H7 (cell line): ENCODE measurements around the gene ABCC3. TPM values are rescaled to one million over a fixed set of nuclear protein-coding genes. Genes with fewer than 3 reads are reported as not detected.

ENCODE experiments used
- DNase-seq: peaks from one replicate; pipeline ENCODE4 v3.0.0; 2012
- H3K27me3 ChIP-seq: 2 replicates; pipeline ENCODE4 v1.6.0; 2011; ENCODE audit warnings: mild to moderate bottlenecking, low read length; ENCODE audit not compliant: control insufficient read depth, insufficient read depth
- H3K36me3 ChIP-seq: replicated peaks from 2 replicates; pipeline ENCODE4 v1.5.1; 2011; ENCODE audit warnings: low read length; ENCODE audit not compliant: control insufficient read depth, insufficient read depth
- H3K4me3 ChIP-seq: 2 replicates; pipeline ENCODE4 v1.5.1; 2011; ENCODE audit warnings: low read depth, mild to moderate bottlenecking, control low read depth, low read length, moderate library complexity; ENCODE audit not compliant: insufficient read depth
- total RNA-seq: library from RNA; depleted of rRNA; stranded (reverse); fragments of >200 nt; shearing (Covaris generic); gene quantifications from 2 replicates; pipeline ENCODE4 v1.2.3, GENCODE V29; 2014

ABCC3 gene
- total RNA-seq, 1 experiment from 2014 or later: 0.48 TPM

DNA sequence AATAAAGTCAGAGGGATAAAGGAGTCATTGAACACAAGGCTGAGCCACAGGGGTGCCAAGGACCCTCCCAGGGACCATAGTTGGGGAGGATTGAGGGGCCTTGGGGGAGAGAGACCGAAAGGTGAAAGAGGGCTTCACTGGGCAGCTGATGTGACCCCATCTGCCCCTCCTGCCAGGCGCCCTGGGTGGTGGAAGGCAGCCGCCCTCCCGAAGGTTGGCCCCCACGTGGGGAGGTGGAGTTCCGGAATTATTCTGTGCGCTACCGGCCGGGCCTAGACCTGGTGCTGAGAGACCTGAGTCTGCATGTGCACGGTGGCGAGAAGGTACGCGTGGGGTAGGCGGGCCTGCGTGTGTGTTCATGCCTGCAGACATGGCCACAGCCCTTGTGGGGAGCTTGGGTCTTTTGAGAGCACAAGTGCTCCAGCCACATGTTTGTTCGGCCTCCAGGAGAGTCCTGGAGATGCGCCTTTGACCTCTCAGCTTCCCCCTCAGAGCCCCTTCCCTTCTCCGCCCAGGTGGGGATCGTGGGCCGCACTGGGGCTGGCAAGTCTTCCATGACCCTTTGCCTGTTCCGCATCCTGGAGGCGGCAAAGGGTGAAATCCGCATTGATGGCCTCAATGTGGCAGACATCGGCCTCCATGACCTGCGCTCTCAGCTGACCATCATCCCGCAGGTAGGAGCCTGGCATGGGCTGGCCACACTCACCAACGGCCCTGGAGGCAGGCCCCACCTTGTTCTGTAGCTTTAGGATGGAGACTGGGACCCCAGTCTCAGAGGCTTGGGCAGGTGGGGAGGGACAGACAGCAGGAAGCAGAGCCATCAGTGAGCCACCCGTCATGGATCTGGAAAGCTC lies 49.0 kb downstream of the ABCC3 start:
- no peaks in the 10 kb centered on the region for H3K36me3 ChIP-seq
- H3K27me3 ChIP-seq: no peaks in the 10 kb centered on the region
- H3K4me3 ChIP-seq: no peak overlapping the region
- DNase-seq: peak; percentile 45

DNA sequence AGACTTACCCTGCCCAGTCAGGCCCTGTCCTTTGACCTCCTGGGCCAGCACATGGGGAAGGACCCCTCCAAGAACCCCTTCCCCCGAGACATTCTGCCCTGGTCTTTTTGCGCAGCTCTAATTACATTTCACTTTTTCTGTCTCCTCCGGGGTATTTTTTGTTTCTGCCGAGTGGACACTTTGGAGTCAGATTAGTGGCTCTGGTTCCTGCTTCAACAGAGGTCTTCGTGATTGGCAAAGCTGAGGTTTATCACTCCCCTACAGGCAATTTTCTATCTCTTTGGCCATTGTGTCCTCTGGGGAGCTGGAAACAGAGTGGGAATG lies 49.6 kb downstream of the ABCC3 start:
- Histone ChIP-seq H3K4me3 (no peak overlapping the region), H3K36me3 (no peaks in the 10 kb centered on the region), H3K27me3 (no peaks in the 10 kb centered on the region)
- DNase-seq: peak; percentile 37

DNA sequence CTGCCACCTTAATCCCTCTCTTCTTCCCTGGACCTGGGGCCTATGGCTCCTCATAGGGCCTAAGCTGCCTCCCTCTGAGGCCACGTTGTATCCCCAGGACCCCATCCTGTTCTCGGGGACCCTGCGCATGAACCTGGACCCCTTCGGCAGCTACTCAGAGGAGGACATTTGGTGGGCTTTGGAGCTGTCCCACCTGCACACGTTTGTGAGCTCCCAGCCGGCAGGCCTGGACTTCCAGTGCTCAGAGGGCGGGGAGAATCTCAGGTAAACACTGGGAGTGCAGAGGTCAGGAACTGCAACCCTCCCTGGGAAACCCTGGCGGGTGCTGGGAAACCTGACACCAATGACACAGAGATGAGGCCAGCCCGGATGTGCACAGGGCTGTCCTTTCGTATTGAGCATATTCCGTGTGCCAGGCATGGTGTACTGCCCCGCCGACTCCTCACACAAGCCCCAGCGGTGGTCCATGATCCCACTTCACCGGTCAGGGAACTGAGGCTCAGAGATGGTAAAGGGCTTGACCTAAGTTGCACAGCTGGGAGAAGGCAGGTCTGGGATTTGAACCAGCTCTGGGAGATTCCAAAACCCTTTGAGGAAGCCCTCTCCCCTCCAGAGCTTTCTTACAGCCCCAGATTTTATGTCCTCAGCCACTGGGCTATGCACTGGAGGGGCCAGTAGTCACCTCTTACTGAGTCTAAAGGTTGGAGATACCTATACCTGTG lies 50.1 kb downstream of the ABCC3 start:
- peak; percentile 73 for DNase-seq
- no peak overlapping the region for H3K4me3 ChIP-seq
- H3K27me3 ChIP-seq: no peaks in the 10 kb centered on the region
- H3K36me3 ChIP-seq: no peaks in the 10 kb centered on the region

DNA sequence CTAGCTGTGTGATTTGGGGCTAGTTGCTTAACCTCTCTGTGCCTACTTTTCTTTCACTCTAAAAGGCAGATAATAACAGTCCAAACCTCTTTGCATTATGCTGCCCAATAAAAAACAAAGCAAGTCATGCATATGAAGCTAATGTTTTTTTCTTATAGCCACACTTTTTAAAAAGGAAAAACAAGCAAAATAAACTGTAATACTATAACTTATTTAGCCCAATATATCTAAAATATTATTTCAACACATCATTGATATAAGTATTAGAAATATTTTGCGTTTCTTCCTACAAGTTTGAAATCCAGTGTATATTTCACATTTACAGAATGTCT lies 50.6 kb downstream of the ABCC3 start:
- DNase-seq: no peak
- no peaks in the 10 kb centered on the region for H3K36me3 ChIP-seq
- H3K4me3 ChIP-seq: no peak overlapping the region
- no peaks in the 10 kb centered on the region for H3K27me3 ChIP-seq

DNA sequence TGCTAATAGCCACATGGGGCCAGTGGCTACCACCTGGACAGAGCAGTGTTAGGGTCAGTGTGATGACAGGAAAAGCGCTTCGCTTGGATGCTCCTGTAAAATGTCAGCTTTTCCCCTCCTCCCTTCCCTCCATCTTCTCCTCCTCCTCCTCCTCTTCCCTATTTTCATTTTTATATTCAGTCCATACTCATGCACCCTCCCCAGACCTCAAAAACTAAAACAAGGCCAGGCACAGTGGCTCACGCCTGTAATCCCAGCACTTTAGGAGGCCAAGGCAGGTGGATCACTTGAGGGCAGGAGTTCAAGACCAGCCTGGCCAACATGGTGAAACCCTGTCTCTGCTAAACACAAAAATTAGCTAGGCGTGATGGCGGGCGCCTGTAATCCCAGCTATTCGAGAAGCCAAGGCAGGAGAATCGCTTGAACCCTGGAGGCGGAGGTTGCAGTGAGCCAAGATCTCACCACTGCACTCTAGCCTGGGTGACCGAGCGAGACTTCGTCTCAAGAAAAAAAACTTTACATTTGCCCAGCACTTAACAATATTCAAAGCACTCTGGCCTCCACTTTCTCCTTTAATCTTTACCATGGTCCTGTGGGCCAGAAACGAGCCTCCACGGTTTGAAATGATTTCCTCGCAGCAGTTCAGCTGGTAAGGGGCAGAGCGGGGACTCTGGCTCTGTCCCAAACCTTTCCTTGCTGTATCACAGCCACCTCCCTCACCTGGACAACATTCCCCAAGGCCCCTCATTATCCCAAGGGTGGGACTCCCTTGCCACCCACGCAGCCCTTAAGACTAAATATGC lies 51.2 kb downstream of the ABCC3 start:
- Histone ChIP-seq H3K27me3 (no peaks in the 10 kb centered on the region), H3K36me3 (no peaks in the 10 kb centered on the region), H3K4me3 (no peak overlapping the region)
- DNase-seq: no peak

DNA sequence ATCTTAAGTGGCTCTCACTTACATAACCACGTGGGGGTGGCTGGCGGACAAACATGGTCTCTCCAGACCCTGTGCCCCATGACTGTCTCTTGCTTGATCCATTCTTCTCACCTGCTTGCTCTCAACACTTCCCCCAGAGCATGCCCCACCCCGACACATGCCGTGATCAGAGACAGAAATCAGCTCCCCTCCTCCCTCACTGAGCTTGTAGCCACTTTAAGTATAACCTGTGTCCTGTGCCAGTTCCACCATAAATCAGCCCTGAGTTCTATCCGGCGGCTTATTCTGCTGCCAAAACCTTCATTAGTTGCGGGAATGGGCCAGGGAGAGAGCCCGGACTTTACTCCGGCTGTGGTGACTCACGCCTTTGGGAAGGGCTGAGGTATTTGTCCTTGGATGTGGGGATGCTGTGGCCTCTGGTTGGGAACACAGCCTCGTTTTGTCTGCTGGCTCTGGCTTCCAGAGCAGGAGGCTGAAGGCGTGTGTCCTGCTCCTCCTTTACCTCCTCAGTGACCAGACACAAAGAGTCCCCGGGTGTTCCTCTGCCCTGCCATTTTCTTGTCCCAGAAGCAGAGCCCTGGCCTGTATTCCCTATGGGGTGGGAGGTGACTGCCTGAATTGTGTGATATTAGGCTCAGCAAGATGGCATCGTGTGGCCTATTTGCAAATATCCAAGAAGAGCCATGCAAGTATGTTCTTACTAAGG lies 52.0 kb downstream of the ABCC3 start:
- Histone ChIP-seq H3K27me3 (no peaks in the 10 kb centered on the region), H3K36me3 (no peaks in the 10 kb centered on the region), H3K4me3 (no peak overlapping the region)
- peak; percentile 35 for DNase-seq

DNA sequence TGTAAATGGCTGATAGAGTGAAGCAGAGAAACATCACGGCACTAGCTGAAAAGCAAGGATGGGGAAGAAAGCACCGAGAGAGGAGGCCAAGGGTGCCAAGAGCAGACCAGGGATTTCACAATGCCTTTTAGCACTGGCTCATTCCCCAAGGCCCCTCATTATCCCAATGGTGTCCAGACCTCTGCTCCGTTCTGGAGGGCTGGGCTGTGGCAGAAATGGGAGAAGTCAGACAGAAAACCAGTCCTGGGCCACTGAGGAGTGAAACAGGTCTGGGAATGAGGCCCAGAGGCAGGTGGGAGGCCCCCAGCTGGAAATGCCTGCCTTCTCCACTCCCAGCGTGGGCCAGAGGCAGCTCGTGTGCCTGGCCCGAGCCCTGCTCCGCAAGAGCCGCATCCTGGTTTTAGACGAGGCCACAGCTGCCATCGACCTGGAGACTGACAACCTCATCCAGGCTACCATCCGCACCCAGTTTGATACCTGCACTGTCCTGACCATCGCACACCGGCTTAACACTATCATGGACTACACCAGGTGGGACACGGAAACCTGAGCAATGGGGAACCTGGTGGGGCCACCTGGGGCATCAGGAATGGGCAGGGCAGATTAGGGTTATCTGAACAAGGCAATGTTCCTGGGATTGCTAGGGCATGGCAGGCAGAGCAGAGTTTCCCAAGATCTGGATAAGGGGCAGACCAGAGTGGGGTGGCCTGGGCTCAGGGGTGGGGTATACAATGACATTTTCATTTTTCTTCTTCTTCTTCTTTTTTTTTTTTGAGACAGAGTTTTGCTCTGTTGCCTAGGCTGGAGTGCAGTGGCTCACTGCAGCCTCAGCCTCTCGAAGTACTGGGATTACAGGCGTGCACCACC lies 52.8 kb downstream of the ABCC3 start:
- peak; percentile 73 for DNase-seq
- H3K36me3 ChIP-seq: no peaks in the 10 kb centered on the region; the same call in none of the 2 replicates
- no peaks in the 10 kb centered on the region for H3K27me3 ChIP-seq
- no peak overlapping the region for H3K4me3 ChIP-seq

DNA sequence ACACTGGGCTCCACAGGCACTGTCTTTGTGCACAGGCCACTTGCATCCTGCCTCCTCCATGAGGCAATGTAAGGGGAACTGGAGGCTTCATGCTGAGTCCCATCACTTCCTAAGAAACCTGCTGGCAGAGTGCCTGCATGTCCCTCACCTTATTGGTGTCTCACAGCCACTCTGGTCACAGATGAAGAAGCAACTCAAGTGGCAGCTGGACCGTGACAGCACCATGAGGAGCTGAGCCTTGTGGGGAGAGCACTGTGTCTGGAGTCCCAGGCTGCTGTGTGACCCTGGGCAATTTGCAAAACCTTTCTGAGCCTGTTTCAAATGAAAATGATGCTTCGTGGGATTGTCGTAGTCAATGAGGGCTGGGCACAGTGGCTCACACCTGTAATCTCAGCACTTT lies 53.6 kb downstream of the ABCC3 start:
- Histone ChIP-seq H3K27me3 (no peaks in the 10 kb centered on the region), H3K4me3 (no peak overlapping the region), H3K36me3 (peaks cover under 1% of the 10 kb centered on the region)
- DNase-seq: no peak

DNA sequence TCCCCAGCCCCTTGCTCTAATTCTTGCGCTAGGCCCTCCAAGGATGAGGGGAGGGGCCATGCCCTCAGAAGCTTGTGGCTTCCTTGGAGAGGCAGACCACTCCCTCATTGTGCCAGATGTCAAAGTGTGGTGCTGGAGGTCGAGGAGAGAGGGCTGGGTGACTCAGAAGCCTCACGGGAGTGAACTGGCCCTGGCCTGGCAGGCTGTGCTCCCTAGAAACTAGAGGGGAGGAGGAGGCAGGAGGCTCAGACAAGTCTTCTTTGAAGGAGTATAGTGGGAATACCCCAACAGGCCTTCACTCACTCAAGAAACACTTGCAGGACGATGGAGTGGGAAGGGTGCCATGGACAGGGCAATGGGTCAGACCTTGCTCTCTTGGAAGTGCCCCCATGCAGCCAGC lies 54.6 kb downstream of the ABCC3 start:
- Histone ChIP-seq H3K36me3 (peaks cover 5% of the 10 kb centered on the region), H3K27me3 (no peaks in the 10 kb centered on the region), H3K4me3 (no peak overlapping the region)
- peak; percentile 53 for DNase-seq

DNA sequence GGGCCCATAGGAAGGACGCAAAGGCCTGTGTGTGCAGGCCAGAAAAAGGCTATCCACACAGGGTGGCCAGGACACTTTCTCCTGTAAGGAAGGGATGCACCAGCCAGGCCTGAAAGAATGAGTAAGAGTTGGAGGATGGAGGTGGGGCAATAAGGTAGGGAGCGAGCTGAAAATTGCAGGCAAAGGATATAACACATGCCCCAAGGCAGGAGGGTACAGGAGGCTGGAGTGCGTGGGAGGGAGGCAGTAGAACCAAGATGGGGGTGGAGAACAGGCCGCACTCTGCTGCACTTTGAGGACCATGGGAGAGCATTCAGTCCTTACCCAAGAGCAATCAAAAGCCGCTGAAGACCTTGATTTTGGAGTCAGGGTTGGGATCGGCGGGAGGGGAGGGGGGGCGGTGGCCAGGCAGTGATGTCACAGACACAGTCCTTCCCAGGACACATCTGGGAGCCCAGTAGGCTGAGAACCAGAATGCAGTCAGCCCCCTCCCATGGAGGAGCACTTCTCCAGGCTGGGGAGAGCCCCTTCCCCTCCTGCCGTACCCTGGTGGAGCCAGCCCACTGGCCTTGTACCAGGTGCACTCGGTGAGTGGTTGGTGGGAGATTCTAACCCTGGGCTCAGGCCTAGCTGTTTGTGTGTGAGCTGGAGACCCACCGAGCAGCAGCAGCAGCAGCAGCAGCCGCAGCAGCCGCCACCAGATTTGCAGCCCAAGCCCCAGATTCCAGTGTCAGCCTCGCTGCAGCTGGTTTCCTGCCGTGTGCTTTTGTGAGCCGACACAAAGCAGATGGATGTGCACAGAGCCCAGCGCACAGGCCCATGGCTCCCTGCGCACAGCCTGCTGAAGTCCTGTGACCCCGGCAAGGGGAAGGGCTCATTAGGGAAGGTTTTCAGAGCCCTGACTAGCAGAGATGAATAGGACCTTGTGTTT lies 55.5 kb downstream of the ABCC3 start:
- H3K4me3 ChIP-seq: no peak overlapping the region
- peak; percentile 75 for DNase-seq

DNA sequence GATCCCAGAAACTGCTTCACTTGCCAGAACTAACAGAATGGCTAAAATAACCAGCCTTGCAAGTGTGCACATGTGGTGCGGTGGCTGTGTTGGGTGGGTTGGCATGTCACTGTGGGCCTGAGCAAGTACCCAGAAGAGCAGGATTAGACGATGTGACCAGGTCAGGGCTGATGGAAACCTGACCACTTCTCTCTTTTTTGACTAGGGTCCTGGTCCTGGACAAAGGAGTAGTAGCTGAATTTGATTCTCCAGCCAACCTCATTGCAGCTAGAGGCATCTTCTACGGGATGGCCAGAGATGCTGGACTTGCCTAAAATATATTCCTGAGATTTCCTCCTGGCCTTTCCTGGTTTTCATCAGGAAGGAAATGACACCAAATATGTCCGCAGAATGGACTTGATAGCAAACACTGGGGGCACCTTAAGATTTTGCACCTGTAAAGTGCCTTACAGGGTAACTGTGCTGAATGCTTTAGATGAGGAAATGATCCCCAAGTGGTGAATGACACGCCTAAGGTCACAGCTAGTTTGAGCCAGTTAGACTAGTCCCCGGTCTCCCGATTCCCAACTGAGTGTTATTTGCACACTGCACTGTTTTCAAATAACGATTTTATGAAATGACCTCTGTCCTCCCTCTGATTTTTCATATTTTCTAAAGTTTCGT lies 56.3 kb downstream of the ABCC3 start:
- Histone ChIP-seq H3K36me3 (peaks cover 13% of the 10 kb centered on the region), H3K4me3 (no peak overlapping the region), H3K27me3 (no peaks in the 10 kb centered on the region)
- DNase-seq: no peak

More for the DNA sequence above, 55.5 kb downstream of the ABCC3 start:
- no peaks in the 10 kb centered on the region for H3K27me3 ChIP-seq
- peaks cover 5% of the 10 kb centered on the region for H3K36me3 ChIP-seq

DNA sequence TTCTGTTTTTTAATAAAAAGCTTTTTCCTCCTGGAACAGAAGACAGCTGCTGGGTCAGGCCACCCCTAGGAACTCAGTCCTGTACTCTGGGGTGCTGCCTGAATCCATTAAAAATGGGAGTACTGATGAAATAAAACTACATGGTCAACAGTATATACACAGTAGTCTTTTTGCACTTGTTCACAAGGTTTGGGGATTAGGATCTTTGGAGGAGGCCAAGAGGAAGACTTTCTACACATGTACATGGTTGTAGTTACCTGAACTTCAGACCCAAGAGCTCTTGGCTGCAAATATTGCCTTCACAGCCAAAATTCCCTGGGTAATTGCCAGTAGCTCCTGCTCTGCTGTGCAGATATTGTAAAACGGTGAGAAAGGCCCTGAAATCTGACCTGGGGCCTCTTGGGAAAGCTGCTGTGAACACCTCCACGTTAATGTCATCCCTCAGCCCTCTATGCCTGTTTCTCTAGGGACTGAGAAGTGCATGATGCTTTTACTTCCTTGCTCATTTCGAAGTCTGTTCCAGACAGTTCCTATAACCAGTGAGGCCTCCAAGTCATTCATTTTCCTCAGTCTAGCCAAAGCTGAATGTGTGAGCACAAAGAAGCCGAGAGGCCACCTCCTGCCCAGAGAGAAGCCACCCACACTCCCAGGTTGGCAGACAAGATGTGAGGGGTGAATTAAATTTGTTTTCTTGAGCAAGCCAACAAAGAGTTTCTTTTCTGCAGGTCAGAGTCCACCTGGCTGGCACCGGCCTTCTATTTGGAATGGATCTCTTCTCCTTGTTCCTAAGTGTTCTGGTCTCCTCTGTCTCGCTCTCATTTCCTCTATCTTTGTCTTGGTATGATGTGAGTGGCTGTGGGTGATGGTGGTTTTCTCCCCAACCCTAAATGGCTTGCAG lies 57.1 kb downstream of the ABCC3 start:
- Histone ChIP-seq H3K27me3 (no peaks in the 10 kb centered on the region), H3K36me3 (peaks cover 19% of the 10 kb centered on the region), H3K4me3 (no peak overlapping the region)
- DNase-seq: no peak
